HepG2 (cell line): ENCODE measurements around the gene SLC39A2. TPM values are rescaled to one million over a fixed set of nuclear protein-coding genes. Genes with fewer than 3 reads are reported as not detected.

ENCODE experiments used
- BRCA1 ChIP-seq: sonication (generic); formaldehyde crosslinking; IDR thresholded peaks from 2 replicates; pipeline ENCODE4 v1.4.0; 2020; ENCODE audit warnings: missing genetic modification reagents
- CBX1 ChIP-seq: IDR thresholded peaks from one replicate; pipeline ENCODE4 v1.6.1; 2016; ENCODE audit warnings: antibody characterized with exemption, low read depth
- CBX2 ChIP-seq, 2 experiments: fragments of 200-600 bp in 1 of 2; sonication (generic); formaldehyde crosslinking in 1 of 2; IDR thresholded peaks; 2 replicates each; pipeline versions ENCODE4 v1.7.0 to v1.8.1; 2018 to 2022; ENCODE audit warnings: low read depth in 2 of 2, low read length in 1 of 2, mild to moderate bottlenecking in 1 of 2, missing genetic modification reagents in 1 of 2
- CCAR2 ChIP-seq: fragments of 200-400 bp; formaldehyde crosslinking; optimal IDR thresholded peaks from 2 replicates; pipeline ENCODE3; 2018; ENCODE audit warnings: low read depth, mild to moderate bottlenecking, low read length, moderate library complexity
- DMAP1 ChIP-seq: IDR thresholded peaks from 2 replicates; pipeline ENCODE4 v1.6.1; 2016
- FOXM1 ChIP-seq: sonication (generic); formaldehyde crosslinking; IDR thresholded peaks from 2 replicates; pipeline ENCODE4 v1.5.0; 2020; ENCODE audit warnings: missing genetic modification reagents
- GATA4 ChIP-seq: sonication (generic); IDR thresholded peaks from 2 replicates; pipeline ENCODE4 v1.6.1; 2016; ENCODE audit warnings: antibody characterized with exemption, low read depth, borderline replicate concordance
- HDAC1 ChIP-seq: sonication (generic); formaldehyde crosslinking; IDR thresholded peaks from 2 replicates; pipeline ENCODE4 v1.5.1; 2020; ENCODE audit warnings: mild to moderate bottlenecking, missing genetic modification reagents
- MIER2 ChIP-seq: IDR thresholded peaks from 2 replicates; pipeline ENCODE4 v1.6.1; 2016; ENCODE audit warnings: missing biosample characterization, missing genetic modification reagents
- NFKB2 ChIP-seq: sonication (generic); formaldehyde crosslinking; IDR thresholded peaks from 2 replicates; pipeline ENCODE4 v1.4.0; 2020; ENCODE audit warnings: missing genetic modification reagents, borderline replicate concordance
- PAF1 ChIP-seq: IDR thresholded peaks from 2 replicates; pipeline ENCODE4 v1.6.1; 2016; ENCODE audit warnings: missing genetic modification reagents, missing compliant biosample characterization
- PHF20 ChIP-seq: sonication (generic); formaldehyde crosslinking; IDR thresholded peaks from 2 replicates; pipeline ENCODE4 v1.5.0; 2020; ENCODE audit warnings: mild to moderate bottlenecking, missing genetic modification reagents
- RXRB ChIP-seq: IDR thresholded peaks from 2 replicates; pipeline ENCODE4 v1.6.1; 2016; ENCODE audit warnings: borderline replicate concordance, missing genetic modification reagents, missing compliant biosample characterization
- SKI ChIP-seq: fragments of 450-650 bp; IDR thresholded peaks from one replicate; pipeline ENCODE4 v1.6.1; 2018; ENCODE audit warnings: mild to moderate bottlenecking; ENCODE audit not compliant: partially characterized antibody
- ZBTB42 ChIP-seq: sonication (generic); formaldehyde crosslinking; IDR thresholded peaks from 2 replicates; pipeline ENCODE4 v1.5.0; 2020; ENCODE audit warnings: mild to moderate bottlenecking, missing genetic modification reagents
- ZBTB7B ChIP-seq: sonication (generic); formaldehyde crosslinking; IDR thresholded peaks from 2 replicates; pipeline ENCODE4 v1.4.0; 2020; ENCODE audit warnings: missing genetic modification reagents
- ZKSCAN5 ChIP-seq: sonication (generic); formaldehyde crosslinking; IDR thresholded peaks from 2 replicates; pipeline ENCODE4 v1.5.1; 2020; ENCODE audit warnings: mild to moderate bottlenecking, missing genetic modification reagents
- ZNF251 ChIP-seq: sonication (generic); formaldehyde crosslinking; IDR thresholded peaks from 2 replicates; pipeline ENCODE4 v1.9.0; 2021; ENCODE audit warnings: mild to moderate bottlenecking, missing genetic modification reagents
- ZNF260 ChIP-seq: sonication (generic); formaldehyde crosslinking; IDR thresholded peaks from 2 replicates; pipeline ENCODE4 v1.4.0; 2020; ENCODE audit warnings: missing genetic modification reagents, low read depth, mild to moderate bottlenecking, borderline replicate concordance
- ZNF354B ChIP-seq: sonication (generic); formaldehyde crosslinking; IDR thresholded peaks from 2 replicates; pipeline ENCODE4 v1.8.0; 2022; ENCODE audit warnings: mild to moderate bottlenecking, missing genetic modification reagents
- ZNF382 ChIP-seq: sonication (generic); formaldehyde crosslinking; IDR thresholded peaks from 2 replicates; pipeline ENCODE4 v1.5.0; 2020; ENCODE audit warnings: missing genetic modification reagents, mild to moderate bottlenecking, borderline replicate concordance
- ZNF557 ChIP-seq: sonication (generic); formaldehyde crosslinking; IDR thresholded peaks from 2 replicates; pipeline ENCODE4 v1.4.0; 2020; ENCODE audit warnings: missing genetic modification reagents
- ZNF746 ChIP-seq: sonication (generic); formaldehyde crosslinking; IDR thresholded peaks from 2 replicates; pipeline ENCODE4 v1.8.0; 2022; ENCODE audit warnings: mild to moderate bottlenecking, missing genetic modification reagents
- ZNF761 ChIP-seq: sonication (generic); formaldehyde crosslinking; conservative IDR thresholded peaks from 2 replicates; pipeline ENCODE4 v1.4.0; 2020; ENCODE audit warnings: mild to moderate bottlenecking, missing genetic modification reagents
- ZNF777 ChIP-seq: sonication (generic); formaldehyde crosslinking; IDR thresholded peaks from 2 replicates; pipeline ENCODE4 v1.4.0; 2020; ENCODE audit warnings: missing genetic modification reagents
- polyA plus RNA-seq, 8 experiments: library from polyadenylated mRNA; depleted of rRNA in 3 of 8; stranded (reverse) in 7 of 8; unstranded in 1 of 8; fragments of >200 nt; fragmentation: Illumina TruSeq in 4 of 8; extraction: Trizol in 4 of 8; gene quantifications; 2 replicates each; pipeline versions ENCODE4 v1.2.1 to v1.2.3, GENCODE V29; 2011 to 2016; ENCODE audit warnings: low read depth in 4 of 8, missing spikeins in 1 of 8, mixed read lengths in 1 of 8; ENCODE audit not compliant: insufficient read depth in 1 of 8
- total RNA-seq, 5 experiments: library from RNA; depleted of rRNA; stranded (reverse); fragments of >200 nt; fragmentation: Illumina TruSeq; extraction: Trizol; gene quantifications; 2 replicates each; pipeline ENCODE4 v1.2.3, GENCODE V29; 2016; ENCODE audit warnings: low read depth in 1 of 5
- TF ChIP-seq, protein P1 (sequence below): sonication (generic); formaldehyde crosslinking; IDR thresholded peaks from 2 replicates; pipeline ENCODE4 v1.4.0; 2020; ENCODE audit warnings: missing genetic modification reagents, borderline replicate concordance
- TF ChIP-seq, protein P2 (sequence below): sonication (generic); formaldehyde crosslinking; IDR thresholded peaks from 2 replicates; pipeline ENCODE4 v1.5.0; 2020; ENCODE audit warnings: missing genetic modification reagents, mild to moderate bottlenecking, borderline replicate concordance
- TF ChIP-seq, protein P3 (sequence below): sonication (generic); formaldehyde crosslinking; IDR thresholded peaks from 2 replicates; pipeline ENCODE4 v1.8.0; 2022; ENCODE audit warnings: low read depth, missing genetic modification reagents
- TF ChIP-seq, protein P4 (sequence below): sonication (generic); formaldehyde crosslinking; IDR thresholded peaks from 2 replicates; pipeline ENCODE4 v1.5.0; 2020; ENCODE audit warnings: missing genetic modification reagents, mild to moderate bottlenecking, borderline replicate concordance

The SLC39A2 gene
- total and polyA plus RNA-seq, 2 of the 13 experiments (the other 11 are each of a cell fraction or from before 2014, with no cell fraction given), result 0.08 to 0.11 TPM

GRCh38 chr14:21014761-21015190 lies 15.7 kb downstream of the SLC39A2 start (continued):
- TF ChIP-seq, protein P1, sequence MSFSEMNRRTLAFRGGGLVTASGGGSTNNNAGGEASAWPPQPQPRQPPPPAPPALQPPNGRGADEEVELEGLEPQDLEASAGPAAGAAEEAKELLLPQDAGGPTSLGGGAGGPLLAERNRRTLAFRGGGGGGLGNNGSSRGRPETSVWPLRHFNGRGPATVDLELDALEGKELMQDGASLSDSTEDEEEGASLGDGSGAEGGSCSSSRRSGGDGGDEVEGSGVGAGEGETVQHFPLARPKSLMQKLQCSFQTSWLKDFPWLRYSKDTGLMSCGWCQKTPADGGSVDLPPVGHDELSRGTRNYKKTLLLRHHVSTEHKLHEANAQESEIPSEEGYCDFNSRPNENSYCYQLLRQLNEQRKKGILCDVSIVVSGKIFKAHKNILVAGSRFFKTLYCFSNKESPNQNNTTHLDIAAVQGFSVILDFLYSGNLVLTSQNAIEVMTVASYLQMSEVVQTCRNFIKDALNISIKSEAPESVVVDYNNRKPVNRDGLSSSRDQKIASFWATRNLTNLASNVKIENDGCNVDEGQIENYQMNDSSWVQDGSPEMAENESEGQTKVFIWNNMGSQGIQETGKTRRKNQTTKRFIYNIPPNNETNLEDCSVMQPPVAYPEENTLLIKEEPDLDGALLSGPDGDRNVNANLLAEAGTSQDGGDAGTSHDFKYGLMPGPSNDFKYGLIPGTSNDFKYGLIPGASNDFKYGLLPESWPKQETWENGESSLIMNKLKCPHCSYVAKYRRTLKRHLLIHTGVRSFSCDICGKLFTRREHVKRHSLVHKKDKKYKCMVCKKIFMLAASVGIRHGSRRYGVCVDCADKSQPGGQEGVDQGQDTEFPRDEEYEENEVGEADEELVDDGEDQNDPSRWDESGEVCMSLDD (CRISPR knock-in tag), result no peak
- TF ChIP-seq ZNF260 (CRISPR knock-in tag) (no peak), ZNF746 (CRISPR knock-in tag) (no peak), DMAP1 (CRISPR knock-in tag) (no peak), ZNF557 (CRISPR knock-in tag) (no peak), MIER2 (CRISPR knock-in tag) (peak; percentile 61; the same call in 1 of the 2 replicates), ZKSCAN5 (CRISPR knock-in tag) (no peak), ZNF761 (CRISPR knock-in tag) (no peak), NFKB2 (CRISPR knock-in tag) (no peak), RXRB (peak; percentile 96), SKI (no peak), ZBTB7B (CRISPR knock-in tag) (no peak), FOXM1 (CRISPR knock-in tag) (no peak), PHF20 (CRISPR knock-in tag) (no peak), CBX2 (IDR thresholded peaks at IDR 0.05; ENCODE audit: low read depth, low read length) (no peak), CBX2 (CRISPR knock-in tag; IDR thresholded peaks at IDR 0.05; ENCODE audit: low read depth) (no peak), ZNF251 (no peak), ZBTB42 (CRISPR knock-in tag) (no peak), PAF1 (CRISPR knock-in tag) (no peak), BRCA1 (CRISPR knock-in tag) (no peak), ZNF354B (CRISPR knock-in tag) (no peak), HDAC1 (no peak), CBX1 (no peak), GATA4 (no peak), ZNF777 (CRISPR knock-in tag) (no peak), CCAR2 (no peak), ZNF382 (CRISPR knock-in tag) (no peak)
- TF ChIP-seq, protein P2, sequence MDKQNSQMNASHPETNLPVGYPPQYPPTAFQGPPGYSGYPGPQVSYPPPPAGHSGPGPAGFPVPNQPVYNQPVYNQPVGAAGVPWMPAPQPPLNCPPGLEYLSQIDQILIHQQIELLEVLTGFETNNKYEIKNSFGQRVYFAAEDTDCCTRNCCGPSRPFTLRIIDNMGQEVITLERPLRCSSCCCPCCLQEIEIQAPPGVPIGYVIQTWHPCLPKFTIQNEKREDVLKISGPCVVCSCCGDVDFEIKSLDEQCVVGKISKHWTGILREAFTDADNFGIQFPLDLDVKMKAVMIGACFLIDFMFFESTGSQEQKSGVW (CRISPR knock-in tag), result no peak
- TF ChIP-seq, protein P3, sequence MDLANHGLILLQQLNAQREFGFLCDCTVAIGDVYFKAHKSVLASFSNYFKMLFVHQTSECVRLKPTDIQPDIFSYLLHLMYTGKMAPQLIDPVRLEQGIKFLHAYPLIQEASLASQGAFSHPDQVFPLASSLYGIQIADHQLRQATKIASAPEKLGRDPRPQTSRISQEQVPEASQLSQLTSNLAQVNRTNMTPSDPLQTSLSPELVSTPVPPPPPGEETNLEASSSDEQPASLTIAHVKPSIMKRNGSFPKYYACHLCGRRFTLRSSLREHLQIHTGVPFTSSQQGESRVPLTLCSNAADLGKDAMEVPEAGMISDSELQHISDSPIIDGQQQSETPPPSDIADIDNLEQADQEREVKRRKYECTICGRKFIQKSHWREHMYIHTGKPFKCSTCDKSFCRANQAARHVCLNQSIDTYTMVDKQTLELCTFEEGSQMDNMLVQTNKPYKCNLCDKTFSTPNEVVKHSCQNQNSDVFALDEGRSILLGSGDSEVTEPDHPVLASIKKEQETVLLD (CRISPR knock-in tag), result no peak
- TF ChIP-seq, protein P4, sequence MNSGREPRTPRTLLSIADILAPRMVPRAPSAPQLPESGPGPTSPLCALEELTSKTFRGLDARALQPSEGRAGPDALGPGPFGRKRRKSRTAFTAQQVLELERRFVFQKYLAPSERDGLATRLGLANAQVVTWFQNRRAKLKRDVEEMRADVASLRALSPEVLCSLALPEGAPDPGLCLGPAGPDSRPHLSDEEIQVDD (CRISPR knock-in tag), result no peak
